Skeletal muscle cell (primary cell): Measurements from ENCODE around the gene SIPA1L3.

ENCODE experiments used
- DNase-seq: peaks from one replicate; pipeline ENCODE4 v3.0.0-alpha.2; 2010; ENCODE audit warnings: low read depth
- H3K4me3 ChIP-seq: 2 replicates; pipeline ENCODE4 v1.5.1; 2011; ENCODE audit warnings: low read depth, mild to moderate bottlenecking, control low read depth, low read length, moderate library complexity

Gene SIPA1L3

DNA sequence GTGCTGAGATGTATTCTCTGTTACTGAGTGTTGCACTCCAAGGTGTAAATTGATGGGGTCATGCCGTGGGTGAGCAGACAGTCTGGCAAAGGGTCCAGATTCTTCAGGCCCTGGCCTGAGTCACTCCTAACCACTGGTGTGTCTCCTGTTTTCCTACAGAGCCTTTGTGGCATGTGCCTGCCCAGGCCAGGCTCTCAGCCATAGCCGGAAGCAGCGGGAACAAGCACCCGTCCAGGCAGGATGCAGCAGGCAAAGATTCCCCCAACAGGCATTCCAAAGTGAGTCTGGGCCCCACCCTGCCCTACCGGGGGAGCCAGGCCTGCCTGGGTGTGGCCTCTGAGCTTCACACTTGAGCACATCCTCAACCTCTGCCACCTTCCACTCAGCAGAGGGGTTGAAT, 255.1 kb downstream of the SIPA1L3 start:
- DNase-seq = no peak
- H3K4me3 ChIP-seq = no peak overlapping the region

DNA sequence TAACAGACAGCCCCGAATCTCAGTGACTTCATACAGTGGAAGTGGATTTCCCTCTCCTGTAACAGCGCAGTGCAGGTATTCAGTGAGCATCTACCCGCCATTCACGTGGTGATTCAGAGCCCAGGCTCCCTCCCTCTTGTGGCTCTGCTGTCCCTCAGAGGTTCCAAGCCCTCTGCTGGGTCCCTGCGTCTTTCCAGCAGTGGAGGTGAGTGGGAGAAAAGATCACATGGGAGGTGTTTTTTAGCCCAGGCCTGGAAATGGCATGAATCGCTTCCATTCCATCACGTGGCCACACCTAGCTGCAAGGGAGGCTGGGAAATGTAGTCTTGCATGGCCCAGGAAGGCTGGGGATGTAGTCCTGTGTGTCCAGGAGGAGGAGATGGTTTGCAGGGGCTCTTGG, 255.6 kb downstream of the SIPA1L3 start:
- no peak for DNase-seq
- no peak overlapping the region for H3K4me3 ChIP-seq

DNA sequence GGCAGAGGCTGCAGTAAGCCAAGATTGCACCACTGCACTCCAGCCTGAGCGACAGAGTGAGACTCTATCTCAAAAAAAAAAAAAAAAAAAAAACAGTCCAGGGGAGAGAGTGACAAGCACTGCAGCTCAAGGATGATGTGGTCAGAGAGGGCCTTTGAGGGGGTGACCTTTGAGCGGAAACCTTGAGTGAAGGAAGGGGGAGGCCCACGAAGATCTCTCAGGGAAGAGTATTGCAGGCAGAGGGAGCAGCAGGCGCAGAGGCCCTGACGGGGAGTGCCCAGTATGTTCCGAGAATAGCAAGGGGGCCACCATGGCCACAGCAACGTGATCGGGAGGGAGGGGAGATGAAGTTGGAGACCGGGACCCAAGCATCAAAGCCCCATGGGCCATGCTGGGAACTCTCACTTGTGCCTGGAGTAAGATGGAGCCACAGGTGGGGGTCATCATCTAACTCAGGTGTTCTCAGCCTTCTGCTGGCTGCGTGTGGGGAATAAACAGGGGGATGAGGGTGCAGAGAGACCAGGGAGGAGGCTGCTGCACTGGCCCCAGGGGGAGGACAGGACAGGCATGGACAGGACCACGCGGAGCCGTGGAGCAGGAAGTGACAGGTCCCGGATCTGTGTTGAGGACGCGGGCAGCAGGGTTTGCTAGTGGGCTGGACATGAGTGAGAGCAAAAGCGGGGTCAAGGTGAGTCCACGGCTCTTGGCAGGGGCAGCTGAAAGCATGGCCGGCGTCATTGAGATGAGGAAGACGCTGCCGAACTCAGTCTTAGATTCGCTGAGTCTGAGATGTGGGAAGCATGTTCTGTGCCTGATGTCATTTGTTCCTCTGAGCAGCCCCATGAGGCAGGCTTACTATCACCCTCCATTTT, 256.6 kb downstream of the SIPA1L3 start:
- H3K4me3 ChIP-seq = no peak overlapping the region
- no peak for DNase-seq

DNA sequence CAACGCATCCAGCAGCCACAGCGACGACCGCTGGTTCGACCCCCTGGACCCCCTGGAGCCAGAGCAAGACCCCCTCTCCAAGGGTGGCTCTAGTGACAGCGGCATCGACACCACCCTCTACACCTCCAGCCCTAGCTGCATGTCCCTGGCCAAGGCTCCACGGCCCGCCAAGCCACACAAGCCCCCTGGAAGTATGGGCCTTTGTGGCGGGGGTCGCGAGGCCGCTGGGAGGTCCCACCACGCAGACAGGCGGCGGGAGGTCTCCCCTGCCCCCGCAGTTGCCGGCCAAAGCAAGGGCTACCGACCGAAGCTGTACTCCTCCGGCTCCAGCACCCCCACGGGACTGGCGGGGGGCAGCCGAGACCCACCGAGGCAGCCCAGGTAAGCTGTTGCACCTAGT, 257.5 kb downstream of the SIPA1L3 start:
- no peak for DNase-seq
- no peak overlapping the region for H3K4me3 ChIP-seq

DNA sequence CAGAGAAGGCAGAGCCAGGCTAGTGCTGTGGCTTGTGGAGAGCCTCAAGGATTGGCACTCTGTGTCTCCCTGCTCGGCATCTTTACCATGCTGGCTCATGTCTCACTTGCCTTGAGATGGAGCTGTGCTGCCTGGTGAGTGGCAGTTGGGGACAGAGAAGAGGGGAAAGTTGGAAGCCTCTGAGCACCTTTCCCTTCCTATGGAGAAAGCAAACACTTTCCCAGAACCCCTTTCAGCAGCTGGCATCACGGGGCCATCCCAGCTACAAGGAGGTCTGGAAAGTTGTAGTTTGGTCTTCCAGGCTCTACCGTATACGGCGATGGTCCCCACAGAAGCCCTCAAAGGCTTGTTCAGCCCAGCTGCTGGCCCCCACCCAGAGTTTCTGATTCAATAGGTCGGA, 258.3 kb downstream of the SIPA1L3 start:
- H3K4me3 ChIP-seq = no peak overlapping the region
- no peak for DNase-seq

DNA sequence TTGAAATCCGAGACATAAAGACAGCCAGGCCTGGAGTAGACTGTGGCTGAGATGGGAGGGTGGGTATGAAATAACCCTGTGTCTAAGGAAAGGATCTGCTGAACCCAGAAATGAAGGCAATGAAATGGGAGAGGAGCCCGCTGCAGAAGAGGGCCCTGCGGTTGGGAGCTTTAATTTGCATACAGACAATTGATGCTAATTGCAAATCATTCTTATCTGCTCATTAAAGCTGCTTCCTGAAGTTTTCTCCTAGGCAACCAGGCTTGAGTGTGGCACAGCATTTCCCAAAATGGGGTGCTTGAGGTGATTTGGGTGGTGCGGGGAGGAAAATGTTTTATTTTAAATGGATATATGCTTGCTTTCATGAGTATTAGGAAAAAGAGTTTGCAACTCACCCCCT, 261.6 kb downstream of the SIPA1L3 start:
- no peak for DNase-seq
- no peak overlapping the region for H3K4me3 ChIP-seq

DNA sequence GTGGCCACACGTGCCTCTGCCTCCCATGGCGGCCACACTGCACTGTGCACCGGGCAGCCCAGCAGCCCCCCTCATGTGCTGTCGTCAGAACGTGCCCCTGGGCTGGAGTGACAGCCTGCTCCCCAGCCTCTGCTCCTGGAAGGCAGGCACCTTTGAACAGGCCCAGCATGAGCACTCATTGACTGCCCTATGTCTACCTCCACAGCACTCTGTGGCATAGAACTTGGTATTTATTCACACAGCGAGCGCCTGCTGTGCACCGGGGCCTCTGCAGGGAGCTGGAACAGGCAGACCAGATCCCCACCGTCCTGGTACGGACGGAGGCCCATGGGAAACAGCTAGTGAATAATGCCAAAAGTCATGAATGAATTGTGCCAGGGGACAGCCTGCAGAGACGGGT, 263.3 kb downstream of the SIPA1L3 start:
- H3K4me3 ChIP-seq = no peak overlapping the region
- DNase-seq = no peak

DNA sequence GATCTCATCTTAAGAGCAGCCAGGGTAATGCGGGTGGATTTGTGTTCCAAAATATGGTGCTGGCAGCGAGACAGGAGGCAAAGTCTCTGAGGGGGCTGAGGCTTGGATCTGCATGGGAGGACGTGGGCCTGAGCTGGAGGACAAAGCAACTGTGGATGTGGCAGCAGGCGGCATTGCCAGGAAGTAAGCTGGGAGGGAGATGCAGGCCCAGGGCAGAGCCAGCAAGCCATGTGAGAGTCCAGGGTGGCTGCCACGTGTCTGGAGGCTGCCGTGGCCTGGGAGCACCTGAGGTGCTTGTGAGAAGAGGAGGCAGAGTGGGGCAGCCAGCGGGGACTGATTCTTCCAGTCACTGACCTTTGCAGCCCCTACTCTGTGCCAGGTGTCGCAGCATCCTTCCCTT, 265.0 kb downstream of the SIPA1L3 start:
- H3K4me3 ChIP-seq = no peak overlapping the region
- DNase-seq = no peak

DNA sequence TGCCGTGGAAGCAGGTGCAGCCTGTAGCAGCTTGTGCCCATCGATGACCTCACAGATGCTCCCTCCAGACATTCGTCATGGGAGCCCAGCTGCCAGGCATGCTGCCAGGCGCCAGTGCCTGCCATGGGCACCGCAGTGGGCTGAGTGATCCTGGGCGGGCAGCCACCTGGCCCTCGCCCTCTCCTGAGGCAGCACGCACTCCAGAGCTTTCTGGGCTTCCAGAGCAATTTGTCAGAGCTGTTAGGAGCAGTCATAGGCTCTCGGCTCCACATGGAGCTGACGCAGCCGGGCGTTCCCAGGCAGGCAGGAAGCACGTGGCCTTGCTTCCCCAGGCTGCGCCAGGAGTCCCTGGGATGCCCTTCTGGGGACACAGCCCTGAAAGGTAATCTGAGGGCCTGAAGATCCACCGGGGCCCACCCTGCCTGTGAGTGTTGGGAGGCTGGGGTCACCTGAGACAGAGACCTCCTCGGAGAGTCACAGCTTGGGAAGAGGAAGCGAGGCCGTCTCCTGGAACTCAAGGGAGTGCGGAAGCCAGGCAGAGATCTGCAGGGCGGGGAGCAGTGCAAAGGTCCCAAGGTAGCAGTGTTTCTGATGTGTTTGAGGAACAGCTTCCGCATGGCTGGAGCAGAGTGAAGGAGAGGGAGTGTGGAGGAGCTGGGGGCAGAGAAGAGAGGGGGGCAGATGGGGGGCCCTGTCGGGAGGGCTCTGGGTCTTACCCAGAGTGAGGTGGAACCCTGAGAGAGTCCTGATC, 266.5 kb downstream of the SIPA1L3 start:
- peak; percentile 36 for DNase-seq
- H3K4me3 ChIP-seq = no peak overlapping the region

DNA sequence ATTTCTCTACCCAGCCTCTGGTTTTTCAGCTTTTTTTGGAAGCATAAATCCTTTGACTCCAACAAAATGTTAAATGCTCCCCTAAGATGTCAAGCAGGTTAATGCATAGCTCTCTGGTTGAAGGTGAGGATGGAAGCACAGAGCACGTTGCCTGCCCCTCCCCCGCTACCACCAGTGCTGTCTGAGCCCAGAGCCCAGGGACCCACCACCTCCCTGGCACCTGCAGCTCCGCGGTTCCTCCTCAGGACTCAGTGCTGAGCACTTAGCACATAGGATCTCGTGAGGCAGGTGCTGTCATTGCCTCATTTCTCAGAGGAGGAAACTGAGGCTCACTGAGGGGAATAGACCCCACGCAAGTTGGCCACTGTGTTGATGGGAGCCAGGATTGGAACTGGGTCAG, 268.4 kb downstream of the SIPA1L3 start:
- H3K4me3 ChIP-seq = no peak overlapping the region
- no peak for DNase-seq

DNA sequence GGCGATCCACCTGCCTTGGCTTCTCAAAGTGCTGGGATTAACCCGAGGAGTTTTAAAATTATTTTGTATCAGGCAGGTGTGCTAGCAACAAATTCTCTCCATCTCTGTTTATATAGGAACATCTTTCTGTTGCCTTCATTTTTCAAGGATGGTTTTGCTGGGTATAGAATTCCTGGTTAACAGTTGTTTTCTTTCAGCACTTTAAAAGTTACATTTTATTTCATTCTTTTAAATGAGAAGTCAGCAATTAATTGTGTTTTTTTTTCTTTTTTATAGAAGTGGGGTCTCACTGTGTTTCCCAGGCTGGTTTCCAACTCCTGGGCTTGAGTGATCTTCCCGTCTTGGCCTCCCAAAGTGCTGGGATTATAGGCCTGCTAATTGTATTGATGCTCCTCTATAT, 273.1 kb downstream of the SIPA1L3 start:
- H3K4me3 ChIP-seq = no peak overlapping the region
- DNase-seq = no peak

DNA sequence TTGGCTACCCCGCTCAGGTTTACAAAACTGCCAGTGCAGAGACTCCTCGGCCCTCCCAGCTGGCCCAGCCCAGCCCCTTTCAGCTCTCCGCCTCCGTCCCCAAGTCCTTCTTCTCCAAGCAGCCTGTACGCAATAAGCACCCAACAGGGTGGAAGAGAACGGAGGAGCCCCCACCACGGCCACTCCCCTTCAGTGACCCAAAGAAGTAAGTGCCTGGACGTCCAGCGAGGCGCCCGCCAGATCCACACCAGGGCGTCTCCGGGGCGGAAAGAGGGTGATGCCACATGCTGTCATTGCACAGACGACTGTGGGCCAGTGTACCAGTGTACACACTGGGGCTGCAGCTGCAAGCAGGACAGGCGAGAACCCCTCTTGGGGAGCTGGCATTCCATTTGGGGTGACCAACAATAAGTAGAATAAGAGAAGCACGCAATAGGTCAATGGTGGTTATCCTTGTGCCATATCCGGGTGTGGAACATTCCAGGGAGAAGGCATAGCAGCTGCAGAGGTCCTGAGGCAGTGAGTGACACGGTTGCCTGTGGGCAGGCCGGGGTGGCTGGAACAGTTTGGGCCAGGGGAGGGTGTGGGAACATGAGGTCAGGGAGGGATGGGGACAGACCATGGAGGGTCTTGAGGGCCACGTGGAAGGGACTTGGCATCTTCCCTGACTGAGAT, 275.7 kb downstream of the SIPA1L3 start:
- DNase-seq = no peak
- H3K4me3 ChIP-seq = no peak overlapping the region

DNA sequence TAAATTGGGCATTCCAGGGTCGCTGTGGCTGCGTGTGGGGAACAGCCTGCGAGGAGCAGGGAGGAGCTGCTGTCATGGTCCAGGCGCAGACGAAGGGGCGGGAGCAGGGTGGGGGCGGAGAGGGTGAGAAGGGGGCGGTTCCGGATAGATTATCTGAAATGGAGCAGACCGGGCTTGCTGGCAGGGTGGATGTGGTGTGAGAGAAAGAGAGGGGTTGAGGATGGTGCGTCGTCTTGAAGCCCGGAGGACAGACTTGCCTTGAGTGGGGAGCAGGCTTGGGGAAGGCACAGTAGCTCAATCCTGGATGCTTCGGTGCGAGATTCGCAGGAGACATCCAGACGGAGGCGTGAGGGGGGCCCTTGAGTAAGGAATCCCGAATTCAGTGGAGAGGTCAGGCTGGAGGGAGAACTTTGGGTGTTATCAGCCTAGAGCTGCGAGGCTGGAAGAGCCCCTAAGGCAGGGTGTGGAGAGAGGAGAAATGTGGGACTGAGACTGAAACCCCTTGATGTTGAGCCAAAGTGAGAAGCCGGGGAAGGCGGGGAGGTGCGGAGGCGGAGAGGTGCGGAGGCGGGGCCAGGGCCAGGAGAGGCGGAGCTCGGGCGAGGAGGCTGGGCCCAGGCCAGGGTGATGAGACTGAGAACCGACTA, 276.4 kb downstream of the SIPA1L3 start:
- H3K4me3 ChIP-seq = peak overlapping the region; percentile 24
- no peak for DNase-seq

DNA sequence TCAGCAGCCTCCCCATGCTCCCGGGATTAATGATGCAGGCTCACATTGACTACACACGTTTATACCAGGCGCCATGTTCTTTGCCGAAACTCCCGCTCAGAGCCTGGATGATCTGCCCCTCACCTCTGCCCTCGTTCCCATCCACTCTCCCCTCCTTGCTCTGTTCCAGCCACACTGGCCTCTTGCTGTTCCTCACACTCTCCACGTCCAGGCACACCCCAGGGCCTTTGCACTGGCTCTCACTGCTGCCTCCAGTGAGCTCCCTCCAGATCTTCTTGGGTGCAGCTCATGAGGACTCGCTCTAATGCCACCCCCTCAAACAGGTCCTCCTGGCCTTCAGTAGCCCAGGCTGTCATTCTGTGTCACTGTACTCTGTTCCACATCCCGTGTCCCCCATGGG, 277.8 kb downstream of the SIPA1L3 start:
- DNase-seq = no peak
- H3K4me3 ChIP-seq = no peak overlapping the region

DNA sequence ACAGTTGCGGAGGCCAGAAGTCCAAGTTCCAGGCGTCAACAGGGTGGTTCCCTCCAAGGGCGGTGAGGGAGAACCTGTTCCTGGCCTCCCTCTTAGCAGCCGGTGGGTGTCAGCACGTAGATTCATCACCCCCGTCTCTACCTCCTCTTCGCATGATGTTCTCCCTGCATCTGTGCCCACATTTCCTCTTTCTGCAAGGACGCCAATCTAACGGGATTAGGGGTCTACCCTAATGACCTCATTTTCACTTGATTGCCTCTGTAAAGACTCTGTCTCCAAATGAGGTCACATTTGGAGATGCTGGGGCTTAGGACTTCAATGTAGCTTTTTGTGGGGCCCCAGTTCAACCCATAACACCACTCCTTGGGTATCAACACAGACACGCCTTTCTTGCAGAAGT, 278.6 kb downstream of the SIPA1L3 start:
- no peak overlapping the region for H3K4me3 ChIP-seq
- no peak for DNase-seq

DNA sequence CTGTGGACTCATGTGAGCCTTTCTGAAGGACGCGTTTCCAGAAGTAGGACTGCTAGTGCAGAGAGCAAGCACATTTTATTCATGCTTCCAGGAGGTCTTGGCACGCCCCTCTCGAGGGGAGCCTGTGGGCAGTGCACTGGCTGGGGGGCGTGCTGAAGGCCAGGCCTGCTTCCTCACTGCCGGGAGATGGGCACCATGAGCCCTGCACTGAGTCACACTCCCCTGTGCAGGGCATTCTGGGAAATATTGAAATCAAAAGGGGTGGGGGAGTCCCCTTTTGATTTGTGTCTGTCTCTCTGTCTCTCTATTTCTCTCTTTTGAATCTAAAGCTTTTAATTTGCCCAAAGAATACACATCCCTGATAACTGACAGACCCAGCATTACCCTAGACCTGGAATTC, 283.1 kb downstream of the SIPA1L3 start:
- DNase-seq = no peak
- H3K4me3 ChIP-seq = no peak overlapping the region

DNA sequence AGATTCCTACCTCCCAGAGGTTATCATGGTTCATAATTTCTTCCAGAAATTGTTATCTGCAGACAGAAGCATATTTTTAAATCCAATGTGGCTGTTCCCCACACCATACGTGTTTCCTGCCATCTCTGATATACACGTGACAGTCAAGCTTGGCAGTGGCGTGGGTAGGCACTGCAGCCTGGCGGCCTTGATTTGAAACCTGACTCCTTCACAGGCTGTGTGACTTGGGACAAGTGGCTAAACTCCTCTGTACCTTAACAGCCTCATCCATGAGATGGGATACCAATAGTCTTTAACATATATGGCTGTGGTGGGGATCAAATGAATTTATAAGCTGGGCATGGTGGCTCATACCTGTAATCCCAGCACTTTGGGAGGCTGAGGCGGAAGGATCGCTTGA, 283.8 kb downstream of the SIPA1L3 start:
- no peak overlapping the region for H3K4me3 ChIP-seq
- DNase-seq = no peak

DNA sequence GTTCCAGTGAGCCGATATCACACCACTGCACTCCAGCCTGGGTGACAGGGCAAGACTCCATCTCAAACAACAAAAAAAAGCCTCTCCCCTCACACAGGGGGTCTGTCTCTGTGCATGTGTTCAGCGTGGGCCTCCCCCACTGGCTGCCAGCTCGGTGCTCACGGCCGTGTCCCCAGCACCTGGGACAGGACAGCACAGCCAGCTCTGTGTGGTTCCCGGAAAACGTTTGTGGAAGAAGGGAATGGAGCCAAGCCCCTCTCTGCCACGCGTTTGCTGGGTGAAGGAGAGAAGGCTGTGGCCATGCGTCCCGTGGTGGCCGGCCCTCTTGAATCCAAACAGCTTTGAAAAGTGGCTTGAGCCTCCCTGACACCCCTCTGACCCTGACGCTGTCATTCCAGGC, 284.7 kb downstream of the SIPA1L3 start:
- DNase-seq = no peak
- no peak overlapping the region for H3K4me3 ChIP-seq

DNA sequence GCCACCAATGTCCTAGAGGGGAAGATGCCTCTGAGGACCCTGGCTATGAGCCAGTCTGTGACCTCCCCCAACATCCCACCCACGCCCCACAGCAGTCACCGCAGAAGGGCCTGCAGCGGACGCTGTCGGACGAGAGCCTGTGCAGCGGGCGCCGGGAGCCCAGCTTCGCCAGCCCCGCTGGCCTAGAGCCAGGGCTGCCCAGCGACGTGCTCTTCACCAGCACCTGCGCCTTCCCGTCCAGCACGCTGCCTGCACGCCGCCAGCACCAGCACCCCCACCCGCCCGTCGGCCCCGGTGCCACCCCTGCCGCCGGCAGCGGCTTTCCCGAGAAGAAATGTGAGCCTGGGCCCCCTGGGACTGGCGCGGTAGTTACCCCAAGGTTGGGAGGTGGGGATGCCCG, 286.4 kb downstream of the SIPA1L3 start:
- no peak for DNase-seq
- no peak overlapping the region for H3K4me3 ChIP-seq
